ENCODE data around the gene ROBO2. TPM values are rescaled to one million over a fixed set of nuclear protein-coding genes. Genes with fewer than 3 reads are reported as not detected.

ROBO2 gene
- polyA plus RNA-seq, 1 of the 3 experiments (the other 2 are of a cell fraction) = not detected

DNA sequence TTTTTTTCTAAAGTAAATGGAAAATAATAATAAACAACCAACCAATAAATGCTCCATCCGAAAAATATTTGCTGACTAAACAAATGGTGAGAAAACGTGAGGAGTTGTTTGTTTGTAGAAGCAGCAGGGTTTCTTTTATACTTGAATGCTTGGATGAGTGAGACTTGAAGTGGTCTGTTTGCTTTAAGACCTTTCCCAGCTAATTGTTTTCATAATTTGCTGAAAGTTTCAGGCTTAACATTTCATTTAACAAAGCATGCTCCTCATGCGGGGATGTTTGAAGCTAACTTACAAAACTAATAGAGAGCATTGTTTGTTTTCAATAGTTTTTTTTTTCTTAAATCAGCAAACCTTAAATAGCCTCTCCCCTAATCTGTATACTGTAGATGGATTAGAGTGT lies 484.6 kb downstream of the ROBO2 start:
- no peaks in the 10 kb centered on the region; a peak in 1 of 4 replicates for H3K4me1 ChIP-seq (ENCODE audit: control insufficient read depth in 1 of 2, insufficient read depth in 2 of 2, low read depth in 1 of 2, low read length in 1 of 2)
- no peaks in the 10 kb centered on the region for H4K20me1 ChIP-seq (ENCODE audit: insufficient read depth)
- no peaks in the 10 kb centered on the region for H3F3A ChIP-seq (replicated peaks; ENCODE audit: insufficient read depth)
- H3K9me3 ChIP-seq = no peaks in the 10 kb centered on the region
- ChIA-PET POLR2A (no interaction called here), CTCF (interaction anchor here (0.7 kb wide), 1 partner anchor 23 kb away, joined by 3 read pairs; no protein-coding TSS in a partner anchor)
- H3K27me3 ChIP-seq (ENCODE audit: insufficient read depth) = no peaks in the 10 kb centered on the region
- TF ChIP-seq MXI1 (IDR thresholded peaks at IDR 0.05; ENCODE audit: low read depth, low read length) (no peak), ELF1 (IDR thresholded peaks at IDR 0.05) (no peak), JUND (IDR thresholded peaks at IDR 0.05) (no peak), NRF1 (IDR thresholded peaks at IDR 0.05; ENCODE audit: low read depth, low read length) (no peak), RXRA (IDR thresholded peaks at IDR 0.05; ENCODE audit: borderline replicate concordance, low read depth) (no peak), EP300 (IDR thresholded peaks at IDR 0.05; ENCODE audit: borderline replicate concordance in 1 of 2, low read depth in 1 of 2, low read length in 1 of 2) (no peak), GABPA (IDR thresholded peaks at IDR 0.05; ENCODE audit: low read depth) (no peak)
- TF ChIP-seq, protein P1, sequence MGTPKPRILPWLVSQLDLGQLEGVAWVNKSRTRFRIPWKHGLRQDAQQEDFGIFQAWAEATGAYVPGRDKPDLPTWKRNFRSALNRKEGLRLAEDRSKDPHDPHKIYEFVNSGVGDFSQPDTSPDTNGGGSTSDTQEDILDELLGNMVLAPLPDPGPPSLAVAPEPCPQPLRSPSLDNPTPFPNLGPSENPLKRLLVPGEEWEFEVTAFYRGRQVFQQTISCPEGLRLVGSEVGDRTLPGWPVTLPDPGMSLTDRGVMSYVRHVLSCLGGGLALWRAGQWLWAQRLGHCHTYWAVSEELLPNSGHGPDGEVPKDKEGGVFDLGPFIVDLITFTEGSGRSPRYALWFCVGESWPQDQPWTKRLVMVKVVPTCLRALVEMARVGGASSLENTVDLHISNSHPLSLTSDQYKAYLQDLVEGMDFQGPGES (IDR thresholded peaks at IDR 0.05; ENCODE audit: low read depth, low read length) = no peak
- TF ChIP-seq, protein P2, sequence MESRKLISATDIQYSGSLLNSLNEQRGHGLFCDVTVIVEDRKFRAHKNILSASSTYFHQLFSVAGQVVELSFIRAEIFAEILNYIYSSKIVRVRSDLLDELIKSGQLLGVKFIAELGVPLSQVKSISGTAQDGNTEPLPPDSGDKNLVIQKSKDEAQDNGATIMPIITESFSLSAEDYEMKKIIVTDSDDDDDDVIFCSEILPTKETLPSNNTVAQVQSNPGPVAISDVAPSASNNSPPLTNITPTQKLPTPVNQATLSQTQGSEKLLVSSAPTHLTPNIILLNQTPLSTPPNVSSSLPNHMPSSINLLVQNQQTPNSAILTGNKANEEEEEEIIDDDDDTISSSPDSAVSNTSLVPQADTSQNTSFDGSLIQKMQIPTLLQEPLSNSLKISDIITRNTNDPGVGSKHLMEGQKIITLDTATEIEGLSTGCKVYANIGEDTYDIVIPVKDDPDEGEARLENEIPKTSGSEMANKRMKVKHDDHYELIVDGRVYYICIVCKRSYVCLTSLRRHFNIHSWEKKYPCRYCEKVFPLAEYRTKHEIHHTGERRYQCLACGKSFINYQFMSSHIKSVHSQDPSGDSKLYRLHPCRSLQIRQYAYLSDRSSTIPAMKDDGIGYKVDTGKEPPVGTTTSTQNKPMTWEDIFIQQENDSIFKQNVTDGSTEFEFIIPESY (IDR thresholded peaks at IDR 0.05; ENCODE audit: borderline replicate concordance, low read depth) = no peak
- H3K4me3 ChIP-seq (ENCODE audit: low read depth in 2 of 2, low read length in 1 of 2) = no peak overlapping the region
- H2AFZ ChIP-seq (ENCODE audit: low read depth) = no peak overlapping the region
- no peak overlapping the region for H3K4me2 ChIP-seq
- H3K36me3 ChIP-seq (replicated peaks in 1 of 2; ENCODE audit: control insufficient read depth in 1 of 2, insufficient read depth in 2 of 2, low read length in 1 of 2) = no peaks in the 10 kb centered on the region
- no peak overlapping the region for H3K27ac ChIP-seq (ENCODE audit: low read depth in 2 of 2, low read length in 1 of 2)
- H3K9ac ChIP-seq = no peak overlapping the region
- no peaks in the 10 kb centered on the region for H3K9me2 ChIP-seq
- 53% methylated on average over 3 of the region's 3 CpGs for WGBS (ENCODE audit: low lambda C conversion rate)
- no peaks in the 10 kb centered on the region for H3K79me2 ChIP-seq (ENCODE audit: insufficient read depth)
- no peak for DNase-seq

- 41% methylated on average over 3 of the region's 3 CpGs for WGBS (ENCODE audit: low lambda C conversion rate)
- Histone ChIP-seq H3K9ac (no peak overlapping the region), H3K27me3 (ENCODE audit: insufficient read depth) (no peaks in the 10 kb centered on the region), H3K4me1 (ENCODE audit: control insufficient read depth in 1 of 2, insufficient read depth in 2 of 2, low read depth in 1 of 2, low read length in 1 of 2) (no peaks in the 10 kb centered on the region; a peak in 1 of 4 replicates), H3K36me3 (replicated peaks in 1 of 2; ENCODE audit: control insufficient read depth in 1 of 2, insufficient read depth in 2 of 2, low read length in 1 of 2) (no peaks in the 10 kb centered on the region), H4K20me1 (ENCODE audit: insufficient read depth) (no peaks in the 10 kb centered on the region), H3K4me2 (no peak overlapping the region), H3K9me2 (no peaks in the 10 kb centered on the region), H3K79me2 (ENCODE audit: insufficient read depth) (no peaks in the 10 kb centered on the region), H3F3A (replicated peaks; ENCODE audit: insufficient read depth) (no peaks in the 10 kb centered on the region), H2AFZ (ENCODE audit: low read depth) (no peak overlapping the region), H3K27ac (ENCODE audit: low read depth in 2 of 2, low read length in 1 of 2) (no peak overlapping the region), H3K4me3 (ENCODE audit: low read depth in 2 of 2, low read length in 1 of 2) (no peak overlapping the region), H3K9me3 (no peaks in the 10 kb centered on the region)
- DNase-seq = no peak
- TF ChIP-seq TCF12 (IDR thresholded peaks at IDR 0.05) = no peak
- TF ChIP-seq YY1 (IDR thresholded peaks at IDR 0.05; ENCODE audit: low read depth) = no peak
- TF ChIP-seq, protein P2 (IDR thresholded peaks at IDR 0.05; ENCODE audit: borderline replicate concordance, low read depth) = no peak
- ChIA-PET CTCF (no interaction called here), POLR2A (no interaction called here)
Measured at GRCh38 chr3:77524946-77525682, 485.2 kb downstream of the ROBO2 start.

Measured in SK-N-SH (cell line).